Neural cell (in vitro differentiated cells): ENCODE measurements around the gene SORD.
"Not testable (repeated sequence)": the region's sequence is repeated elsewhere in the genome, so short reads cannot be mapped to it uniquely, and the experiment has no call there.

Experiments used
- TAF1 ChIP-seq: IDR thresholded peaks from 2 replicates; pipeline ENCODE4 v1.6.1; 2012; ENCODE audit warnings: low read depth
- TF ChIP-seq, protein P1 (sequence below): fragments of 450-650 bp; IDR thresholded peaks from 2 replicates; pipeline ENCODE4 v1.5.1; 2014; ENCODE audit warnings: antibody characterized with exemption, mild to moderate bottlenecking, moderate library complexity; ENCODE audit not compliant: poor library complexity, severe bottlenecking

DNA sequence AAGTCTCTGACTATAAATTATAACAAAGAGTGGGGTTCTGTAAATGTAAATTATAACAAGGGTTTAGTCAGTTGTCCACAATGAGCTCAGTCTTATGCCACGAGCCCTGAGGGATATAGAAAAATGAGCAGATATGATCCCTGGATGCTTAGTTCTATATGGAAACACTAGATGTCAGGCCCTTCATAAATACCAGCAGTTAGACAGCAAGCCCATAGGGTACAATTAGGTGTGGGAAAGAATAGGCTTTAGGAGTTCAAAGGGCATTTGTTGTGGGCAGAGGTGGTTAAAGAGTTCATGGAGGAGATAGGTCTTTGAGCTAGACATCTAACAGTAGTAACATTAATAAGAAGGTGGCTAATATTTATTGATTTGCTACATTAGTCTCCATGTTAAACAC is 21.3 kb downstream of the SORD start:
- TF ChIP-seq, protein P1, sequence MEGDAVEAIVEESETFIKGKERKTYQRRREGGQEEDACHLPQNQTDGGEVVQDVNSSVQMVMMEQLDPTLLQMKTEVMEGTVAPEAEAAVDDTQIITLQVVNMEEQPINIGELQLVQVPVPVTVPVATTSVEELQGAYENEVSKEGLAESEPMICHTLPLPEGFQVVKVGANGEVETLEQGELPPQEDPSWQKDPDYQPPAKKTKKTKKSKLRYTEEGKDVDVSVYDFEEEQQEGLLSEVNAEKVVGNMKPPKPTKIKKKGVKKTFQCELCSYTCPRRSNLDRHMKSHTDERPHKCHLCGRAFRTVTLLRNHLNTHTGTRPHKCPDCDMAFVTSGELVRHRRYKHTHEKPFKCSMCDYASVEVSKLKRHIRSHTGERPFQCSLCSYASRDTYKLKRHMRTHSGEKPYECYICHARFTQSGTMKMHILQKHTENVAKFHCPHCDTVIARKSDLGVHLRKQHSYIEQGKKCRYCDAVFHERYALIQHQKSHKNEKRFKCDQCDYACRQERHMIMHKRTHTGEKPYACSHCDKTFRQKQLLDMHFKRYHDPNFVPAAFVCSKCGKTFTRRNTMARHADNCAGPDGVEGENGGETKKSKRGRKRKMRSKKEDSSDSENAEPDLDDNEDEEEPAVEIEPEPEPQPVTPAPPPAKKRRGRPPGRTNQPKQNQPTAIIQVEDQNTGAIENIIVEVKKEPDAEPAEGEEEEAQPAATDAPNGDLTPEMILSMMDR = not testable (repeated sequence)
- TF ChIP-seq TAF1 = not testable (repeated sequence)
